MM.1S (cell line): ENCODE data around the gene TMEM132D.

Source experiments
- CTCF ChIP-seq: fragments of 300-600 bp; sonication (generic); IDR thresholded peaks from 2 replicates; pipeline ENCODE4 v1.5.1; 2016; ENCODE audit warnings: antibody characterized with exemption, low read length, mixed read lengths
- EZH2 ChIP-seq: fragments of 300-600 bp; sonication (generic); optimal IDR thresholded peaks from 2 replicates; pipeline ENCODE3; 2017; ENCODE audit warnings: low read depth, mild to moderate bottlenecking, antibody characterized with exemption, low read length, mixed read lengths

GRCh38 chr12:129119537-129119936, 784.3 kb downstream of the TMEM132D start:
- TF ChIP-seq CTCF (no peak), EZH2 (no peak)
